Keratinocyte (primary cell): ENCODE measurements around the gene AMBP.

Source experiments
- CTCF ChIP-seq, 3 experiments: IDR thresholded peaks in 1 of 3; conservative IDR thresholded peaks in 1 of 3; optimal IDR thresholded peaks in 1 of 3; 2 replicates in 2 of 3; 3 replicates in 1 of 3; pipeline versions ENCODE3 to v1.5.1; 2011; ENCODE audit warnings: low read length in 3 of 3, mild to moderate bottlenecking in 3 of 3, moderate library complexity in 2 of 3, control low read depth in 1 of 3, inconsistent platforms in 1 of 3; ENCODE audit not compliant: insufficient read depth in 2 of 3; ENCODE audit errors: extremely low read depth in 1 of 3
- EZH2 ChIP-seq: IDR thresholded peaks from one replicate; pipeline ENCODE4 v1.6.1; 2012; ENCODE audit warnings: inconsistent platforms, mild to moderate bottlenecking, low read length, moderate library complexity

GRCh38 chr9:114069476-114070187 is 8.5 kb downstream of the AMBP start:
- TF ChIP-seq CTCF (optimal IDR thresholded peaks at IDR 0.05 in 1 of 3, IDR thresholded peaks at IDR 0.05 in 1 of 3, conservative IDR thresholded peaks at IDR 0.05 in 1 of 3; ENCODE audit: extremely low read depth in 1 of 3, insufficient read depth in 2 of 3, low read length in 3 of 3): no peak
- TF ChIP-seq EZH2: no peak
